Measurements from ENCODE around the gene CAPN7. TPM values are rescaled to one million over a fixed set of nuclear protein-coding genes. Genes with fewer than 3 reads are reported as not detected.
A peak's percentile ranks its signal among the peaks of the same experiment; 100 is the strongest.

Gene CAPN7
- total RNA-seq, 1 donor from 2014 or later, result 57.7 TPM

DNA sequence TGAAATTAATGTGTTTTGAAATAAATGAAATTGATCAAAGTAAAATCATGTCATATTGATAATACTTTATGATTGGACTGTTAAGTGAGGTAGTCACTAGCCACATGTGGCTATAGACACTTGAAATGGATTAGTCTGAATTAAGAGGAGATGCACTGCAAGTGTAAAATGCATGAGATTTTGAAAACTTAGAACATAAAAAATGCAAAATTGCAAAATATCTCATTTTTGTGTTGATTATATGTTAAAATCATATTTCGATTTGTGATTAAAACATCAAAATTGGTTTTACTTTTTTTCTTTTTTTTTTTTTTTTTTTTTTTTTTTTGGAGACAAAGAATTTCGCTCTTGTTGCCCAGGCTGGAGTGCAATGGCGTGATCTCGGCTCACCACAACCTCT lies 23.2 kb downstream of the CAPN7 start:
- Histone ChIP-seq H3K36me3 (peaks cover 22% of the 10 kb centered on the region), H3K4me2 (no peak overlapping the region), H3F3A (ENCODE audit: low read depth) (no peaks in the 10 kb centered on the region), H3K9me3 (ENCODE audit: low read depth) (no peaks in the 10 kb centered on the region), H3K4me1 (no peaks in the 10 kb centered on the region), H4K20me1 (ENCODE audit: low read depth) (no peaks in the 10 kb centered on the region), H3K9ac (no peak overlapping the region), H3K27me3 (no peaks in the 10 kb centered on the region), H2AFZ (replicated peaks) (no peak overlapping the region), H3K4me3 (no peak overlapping the region), H3K79me2 (ENCODE audit: low read depth) (no peaks in the 10 kb centered on the region), H3K27ac (no peak overlapping the region)
- no peaks in the 10 kb centered on the region for H3K9me3 Mint-ChIP-seq
- H3K36me3 Mint-ChIP-seq, result peaks cover 7% of the 10 kb centered on the region
- H3K4me1 Mint-ChIP-seq, result no peaks in the 10 kb centered on the region
- no peak overlapping the region for H3K27ac Mint-ChIP-seq
- H3K4me3 Mint-ChIP-seq, result no peak overlapping the region
- DNase-seq (ENCODE audit: low spot score), result no peak
- TF ChIP-seq EZH2 (IDR thresholded peaks at IDR 0.05) (no peak), EZH2phosphoT487 (IDR thresholded peaks at IDR 0.05) (no peak)
- TF ChIP-seq, protein P1, sequence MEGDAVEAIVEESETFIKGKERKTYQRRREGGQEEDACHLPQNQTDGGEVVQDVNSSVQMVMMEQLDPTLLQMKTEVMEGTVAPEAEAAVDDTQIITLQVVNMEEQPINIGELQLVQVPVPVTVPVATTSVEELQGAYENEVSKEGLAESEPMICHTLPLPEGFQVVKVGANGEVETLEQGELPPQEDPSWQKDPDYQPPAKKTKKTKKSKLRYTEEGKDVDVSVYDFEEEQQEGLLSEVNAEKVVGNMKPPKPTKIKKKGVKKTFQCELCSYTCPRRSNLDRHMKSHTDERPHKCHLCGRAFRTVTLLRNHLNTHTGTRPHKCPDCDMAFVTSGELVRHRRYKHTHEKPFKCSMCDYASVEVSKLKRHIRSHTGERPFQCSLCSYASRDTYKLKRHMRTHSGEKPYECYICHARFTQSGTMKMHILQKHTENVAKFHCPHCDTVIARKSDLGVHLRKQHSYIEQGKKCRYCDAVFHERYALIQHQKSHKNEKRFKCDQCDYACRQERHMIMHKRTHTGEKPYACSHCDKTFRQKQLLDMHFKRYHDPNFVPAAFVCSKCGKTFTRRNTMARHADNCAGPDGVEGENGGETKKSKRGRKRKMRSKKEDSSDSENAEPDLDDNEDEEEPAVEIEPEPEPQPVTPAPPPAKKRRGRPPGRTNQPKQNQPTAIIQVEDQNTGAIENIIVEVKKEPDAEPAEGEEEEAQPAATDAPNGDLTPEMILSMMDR (IDR thresholded peaks at IDR 0.05), result no peak
- H3K27me3 Mint-ChIP-seq (ENCODE audit: insufficient read depth, low read depth), result peaks cover 4% of the 10 kb centered on the region

DNA sequence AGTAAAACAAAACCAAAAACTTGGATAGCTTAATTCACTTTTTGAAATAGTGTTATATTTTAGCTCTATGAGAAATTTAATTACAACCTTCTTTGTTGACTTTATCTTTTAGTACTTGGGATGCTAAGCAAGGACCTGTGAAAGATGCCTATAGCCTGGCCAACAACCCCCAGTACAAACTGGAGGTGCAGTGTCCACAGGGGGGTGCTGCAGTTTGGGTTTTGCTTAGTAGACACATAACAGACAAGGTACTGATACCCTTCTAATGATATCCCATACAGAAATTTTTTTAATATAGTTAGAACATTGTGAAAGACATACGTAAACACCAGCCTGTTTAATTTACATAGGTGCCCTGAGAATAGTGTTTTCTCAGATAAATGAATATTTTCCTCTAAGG lies 35.3 kb downstream of the CAPN7 start:
- Histone ChIP-seq H3K27me3 (no peaks in the 10 kb centered on the region), H3K36me3 (peaks cover 6% of the 10 kb centered on the region), H3K4me3 (no peak overlapping the region), H3K79me2 (ENCODE audit: low read depth) (no peaks in the 10 kb centered on the region), H3F3A (ENCODE audit: low read depth) (no peaks in the 10 kb centered on the region), H4K20me1 (ENCODE audit: low read depth) (no peaks in the 10 kb centered on the region), H3K9ac (no peak overlapping the region), H3K4me1 (no peaks in the 10 kb centered on the region), H3K4me2 (no peak overlapping the region), H3K27ac (no peak overlapping the region), H3K9me3 (ENCODE audit: low read depth) (no peaks in the 10 kb centered on the region), H2AFZ (replicated peaks) (no peak overlapping the region)
- peak; percentile 45 for DNase-seq (ENCODE audit: low spot score)
- H3K9me3 Mint-ChIP-seq, result no peaks in the 10 kb centered on the region
- no peak overlapping the region for H3K27ac Mint-ChIP-seq
- H3K27me3 Mint-ChIP-seq (ENCODE audit: insufficient read depth, low read depth), result no peaks in the 10 kb centered on the region
- no peak overlapping the region for H3K4me3 Mint-ChIP-seq
- peaks cover 13% of the 10 kb centered on the region for H3K36me3 Mint-ChIP-seq
- H3K4me1 Mint-ChIP-seq, result no peaks in the 10 kb centered on the region
- TF ChIP-seq, protein P1 (IDR thresholded peaks at IDR 0.05), result peak; percentile 54
- TF ChIP-seq EZH2phosphoT487 (IDR thresholded peaks at IDR 0.05), result no peak

DNA sequence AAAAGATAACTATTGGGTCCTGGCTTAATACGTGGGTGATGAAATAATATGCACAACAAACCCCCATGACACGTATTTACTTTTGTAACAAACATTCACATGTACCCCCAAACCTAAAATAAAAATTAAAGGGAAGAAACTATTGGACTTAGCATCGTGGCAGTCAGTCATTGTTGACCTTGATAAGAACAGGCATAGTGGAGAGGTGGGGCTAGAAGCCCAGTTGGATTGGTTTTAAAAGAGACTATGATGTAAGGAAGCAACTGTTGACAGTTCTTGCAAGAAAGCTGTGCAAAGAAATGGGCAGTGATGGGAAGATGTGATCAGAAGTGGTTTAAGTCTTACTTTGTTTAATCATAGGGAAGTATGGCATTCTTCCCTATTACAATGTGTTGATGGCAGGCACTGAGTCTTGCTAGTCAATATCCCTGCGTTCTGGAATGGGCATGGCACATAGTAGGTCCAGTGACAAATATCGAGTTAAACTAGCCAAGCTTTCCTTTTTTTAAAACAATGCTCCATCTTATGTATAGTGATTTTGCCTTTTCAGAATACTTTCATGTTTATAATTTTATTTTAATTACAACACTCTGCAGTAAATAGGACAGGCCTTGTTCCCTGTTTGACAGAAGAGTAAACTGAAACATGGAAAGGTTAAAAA lies 37.9 kb downstream of the CAPN7 start:
- no peaks in the 10 kb centered on the region for H3K9me3 Mint-ChIP-seq

More for the DNA sequence above, 37.9 kb downstream of the CAPN7 start:
- Mint-ChIP-seq H3K27me3 (ENCODE audit: insufficient read depth, low read depth) (no peaks in the 10 kb centered on the region), H3K27ac (no peak overlapping the region), H3K4me1 (no peaks in the 10 kb centered on the region), H3K36me3 (peaks cover 18% of the 10 kb centered on the region), H3K4me3 (no peak overlapping the region)
- no peaks in the 10 kb centered on the region for H3K4me1 ChIP-seq
- no peaks in the 10 kb centered on the region for H3K9me3 ChIP-seq (ENCODE audit: low read depth)
- H3K4me3 ChIP-seq, result no peak overlapping the region
- H3K27ac ChIP-seq, result no peak overlapping the region
- H3K27me3 ChIP-seq, result no peaks in the 10 kb centered on the region
- H4K20me1 ChIP-seq (ENCODE audit: low read depth), result no peaks in the 10 kb centered on the region
- peaks cover 6% of the 10 kb centered on the region for H3K36me3 ChIP-seq
- TF ChIP-seq EZH2 (IDR thresholded peaks at IDR 0.05), result no peak
- TF ChIP-seq EZH2phosphoT487 (IDR thresholded peaks at IDR 0.05), result no peak
- TF ChIP-seq, protein P1 (IDR thresholded peaks at IDR 0.05), result no peak
- H2AFZ ChIP-seq (replicated peaks), result no peak overlapping the region
- no peak for DNase-seq (ENCODE audit: low spot score)
- no peak overlapping the region for H3K9ac ChIP-seq
- H3K4me2 ChIP-seq, result no peak overlapping the region
- H3F3A ChIP-seq (ENCODE audit: low read depth), result no peaks in the 10 kb centered on the region
- no peaks in the 10 kb centered on the region for H3K79me2 ChIP-seq (ENCODE audit: low read depth)
